ENCODE results near the gene MYO18B.

The MYO18B gene

GRCh38 chr22:25711491-25711890 is 30.5 kb upstream of the MYO18B start:
- DNase-seq (ENCODE audit: low read depth in 2 of 2): no peak

GRCh38 chr22:25712661-25713400 is 29.2 kb upstream of the MYO18B start:
- no peak for DNase-seq (ENCODE audit: low read depth in 2 of 2)

DNA sequence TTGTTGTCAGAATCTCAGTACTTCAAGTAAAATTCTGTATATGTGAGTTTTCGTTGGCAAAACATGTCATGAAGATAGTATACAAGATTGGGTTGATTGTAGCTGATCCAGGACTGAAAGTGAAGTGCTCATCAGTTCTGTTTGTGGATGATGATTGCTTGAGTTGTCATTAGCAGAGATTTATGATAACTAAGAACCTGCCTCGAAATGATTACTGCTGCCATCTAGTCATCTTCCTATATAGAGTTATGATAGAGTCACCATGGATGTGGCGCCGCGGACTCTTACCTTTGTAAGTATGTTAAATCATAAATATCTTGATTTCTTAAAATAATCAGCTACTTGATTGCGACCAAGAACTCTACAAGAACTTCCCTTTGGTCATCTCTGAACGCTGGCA is 27.9 kb upstream of the MYO18B start:
- DNase-seq (ENCODE audit: low read depth in 2 of 2): no peak

- DNase-seq (ENCODE audit: low read depth in 2 of 2): no peak
These were observed 27.2 kb upstream of the MYO18B start for GRCh38 chr22:25714739-25715138.

DNA sequence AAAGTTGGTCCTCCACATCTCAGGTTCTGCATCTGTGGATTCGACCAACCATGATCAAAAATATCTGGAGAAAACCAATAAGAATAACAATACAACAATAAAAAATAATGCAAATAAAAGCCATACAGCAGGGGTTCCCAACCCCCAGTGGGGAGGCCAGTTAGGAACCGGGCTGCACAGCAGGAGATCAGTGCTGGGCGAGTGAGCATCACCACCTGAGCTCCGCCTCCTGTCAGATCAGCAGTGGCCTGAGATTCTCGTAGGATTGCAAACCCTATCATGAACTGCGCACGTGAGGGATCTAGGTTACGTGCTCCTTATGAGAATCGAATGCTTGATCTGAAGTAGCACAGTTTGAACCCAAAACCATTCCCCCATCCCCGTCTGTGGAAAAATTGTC is 25.4 kb upstream of the MYO18B start:
- no peak for DNase-seq (ENCODE audit: low read depth in 2 of 2)

DNA sequence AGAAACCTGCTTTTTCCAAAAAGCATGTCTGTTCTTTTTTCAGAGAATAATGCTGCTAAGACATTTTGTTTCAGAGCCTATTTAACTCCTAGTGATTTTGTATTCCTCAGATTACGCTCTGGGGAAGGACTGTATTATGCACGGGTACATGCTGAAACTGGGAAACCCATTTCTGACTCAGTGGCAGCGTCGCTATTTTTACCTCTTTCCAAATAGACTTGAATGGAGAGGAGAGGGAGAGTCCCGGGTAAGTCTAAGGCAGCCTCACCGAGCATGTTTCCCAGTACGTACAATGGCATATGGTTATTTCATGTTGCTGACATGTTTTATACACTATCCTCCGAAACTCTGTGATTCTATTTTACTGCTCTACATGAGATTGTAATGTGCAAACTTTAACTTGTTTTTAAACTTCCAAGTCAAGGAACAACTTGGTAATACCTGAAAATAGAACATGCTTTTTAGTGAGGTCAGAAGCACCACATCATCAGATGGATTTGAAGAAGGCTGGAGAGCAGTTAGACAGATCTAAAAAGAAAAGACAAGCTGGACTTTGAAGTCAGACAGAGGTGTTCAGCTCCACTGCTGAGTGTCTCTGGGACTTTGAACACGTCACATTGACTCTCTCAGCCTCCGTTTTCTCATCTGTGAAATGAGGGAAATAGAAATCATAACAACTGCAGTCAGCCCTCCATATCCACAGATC is 23.7 kb upstream of the MYO18B start:
- no peak for DNase-seq (ENCODE audit: low read depth in 2 of 2)

- no peak for DNase-seq (ENCODE audit: low read depth in 2 of 2)
These were observed 19.8 kb upstream of the MYO18B start for GRCh38 chr22:25722223-25722622.

- DNase-seq (ENCODE audit: low read depth in 2 of 2): no peak
These were observed 19.4 kb upstream of the MYO18B start for GRCh38 chr22:25722626-25723025.

GRCh38 chr22:25726241-25726640 is 15.7 kb upstream of the MYO18B start:
- DNase-seq (ENCODE audit: low read depth in 2 of 2): no peak

DNA sequence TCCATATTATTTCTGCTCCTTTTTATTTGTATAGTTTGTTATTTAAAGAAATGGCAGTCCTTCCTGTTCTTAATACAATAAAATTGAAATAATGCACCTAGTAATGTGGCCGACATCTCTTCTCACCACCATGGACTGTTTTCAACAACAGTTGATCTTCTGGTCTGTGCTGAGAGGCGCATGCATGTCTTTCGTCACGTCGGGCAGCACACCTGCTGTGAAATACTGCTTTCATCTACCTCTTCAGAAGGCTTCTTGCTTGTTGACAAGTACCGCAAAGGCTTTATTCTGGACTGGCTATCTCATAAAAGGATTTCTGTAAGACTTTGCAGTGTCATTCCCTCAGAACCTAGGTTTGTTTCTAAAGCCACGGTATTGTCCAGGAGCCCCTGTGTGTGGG is 13.9 kb upstream of the MYO18B start:
- DNase-seq (ENCODE audit: low read depth in 2 of 2): no peak

DNA sequence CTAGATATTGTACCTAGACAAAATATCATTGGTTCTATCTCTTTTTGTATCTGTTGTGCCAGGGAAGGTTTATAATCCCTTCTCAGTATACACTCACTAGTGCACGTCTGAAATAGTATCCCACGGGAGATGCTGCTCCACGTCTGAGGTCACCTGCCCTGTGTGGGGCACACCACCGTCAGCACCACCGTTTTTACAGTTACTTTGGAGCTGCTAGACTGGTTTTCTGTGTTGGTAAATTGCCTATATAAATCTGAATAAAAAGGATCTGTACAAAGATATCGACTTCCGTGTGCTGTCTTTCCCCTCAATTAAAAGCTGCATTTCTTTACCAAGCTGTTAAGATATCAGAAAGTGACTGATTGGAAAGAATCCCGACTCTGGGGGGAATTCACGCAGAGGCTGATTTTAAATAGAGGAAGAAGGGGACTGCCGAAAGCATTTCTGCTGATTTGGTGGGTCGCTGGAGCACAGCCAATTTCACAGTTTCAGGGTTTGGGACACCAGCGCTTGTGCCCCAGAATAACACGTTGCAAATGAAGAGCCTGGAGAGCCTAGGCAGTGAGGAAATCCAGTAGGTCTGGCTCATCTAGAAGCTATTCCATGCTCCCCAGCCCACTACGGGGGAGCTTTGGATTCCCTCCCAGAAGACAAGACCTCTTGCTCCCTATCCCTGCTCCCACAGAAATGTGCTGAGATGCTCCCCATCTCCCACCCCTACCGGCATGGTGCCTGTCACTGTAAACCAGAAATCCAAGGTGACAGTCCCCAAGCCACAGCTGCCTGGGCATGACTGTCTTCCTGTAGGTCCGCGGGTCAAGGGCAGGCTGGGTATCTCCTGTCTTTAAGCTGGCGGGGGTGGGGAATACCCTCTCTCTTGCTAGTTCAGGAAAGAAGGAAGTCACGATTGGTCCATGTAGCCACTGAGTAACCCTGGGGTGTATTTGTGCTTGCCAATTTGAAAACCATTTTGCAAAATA is 12.7 kb upstream of the MYO18B start:
- DNase-seq (ENCODE audit: low read depth in 2 of 2): no peak

GRCh38 chr22:25735650-25736049 is 6.3 kb upstream of the MYO18B start:
- no peak for DNase-seq (ENCODE audit: low read depth in 2 of 2)

DNA sequence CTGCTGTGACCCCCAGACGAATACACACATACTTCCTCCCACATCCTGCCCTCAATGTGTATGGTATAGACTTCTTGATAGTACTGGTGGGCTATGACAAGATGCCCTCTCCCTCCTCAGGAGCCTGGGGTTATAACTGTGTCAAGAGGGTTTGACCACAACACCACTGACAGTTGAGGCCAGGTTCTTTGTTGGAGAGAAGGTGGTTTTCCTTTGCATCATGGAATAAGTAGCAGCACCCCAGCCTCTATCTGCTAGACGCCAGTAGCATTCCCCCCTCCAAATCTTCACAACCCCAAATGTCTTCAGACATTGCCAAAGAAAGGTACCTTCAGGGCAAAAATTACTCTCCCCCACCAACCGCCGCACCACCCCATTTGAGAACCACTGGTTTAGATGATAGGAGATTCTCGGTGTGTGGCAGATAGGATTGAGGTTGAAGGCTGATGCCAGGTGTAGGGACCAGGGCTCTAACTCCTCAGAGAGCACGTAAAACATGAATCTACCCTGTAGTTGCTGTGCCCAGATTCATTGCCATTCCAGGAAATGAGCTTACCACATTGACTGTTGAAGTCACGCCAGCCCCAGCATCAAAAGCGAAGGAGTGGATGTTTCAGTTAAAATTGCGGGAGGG is 5.5 kb upstream of the MYO18B start:
- peak; percentile 12 to 25 for DNase-seq (ENCODE audit: low read depth in 2 of 2)

DNA sequence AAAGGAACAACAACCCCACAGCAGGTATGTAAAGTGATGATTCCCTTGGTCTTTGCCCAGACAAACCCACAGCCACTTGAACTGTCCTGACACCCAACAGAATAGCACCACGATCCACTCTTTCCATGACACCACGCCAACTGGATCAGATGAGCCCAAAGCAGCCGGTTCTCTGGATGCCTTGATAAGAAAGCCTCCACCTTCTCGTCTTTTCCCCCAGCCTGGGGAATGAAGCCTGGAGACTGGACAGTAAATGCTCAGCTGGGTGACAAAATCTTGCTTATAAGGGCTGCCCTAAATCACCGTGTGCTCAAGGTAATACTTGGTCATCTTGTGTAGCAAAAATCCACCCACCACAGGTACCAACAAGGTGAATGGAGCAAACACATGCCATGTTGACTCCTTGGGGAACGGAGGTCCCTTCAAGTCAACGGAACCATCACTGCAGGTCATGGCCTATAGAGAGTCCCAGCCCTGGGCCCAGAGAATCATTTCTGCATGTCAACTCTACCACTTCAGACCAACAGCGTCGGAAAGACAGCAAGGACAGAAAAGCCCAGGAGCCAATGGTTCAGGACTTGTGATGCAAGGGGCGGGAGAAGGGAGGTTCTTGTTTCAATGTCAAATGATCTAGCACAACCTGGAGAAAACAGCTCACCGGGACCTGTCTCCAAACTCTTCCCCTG is 2.2 kb upstream of the MYO18B start:
- DNase-seq (ENCODE audit: low read depth in 2 of 2): no peak

- DNase-seq (ENCODE audit: low read depth in 2 of 2): no peak
These were observed 1.1 kb downstream of the MYO18B start for GRCh38 chr22:25742918-25743708.

GRCh38 chr22:25744694-25745093 is 2.7 kb downstream of the MYO18B start:
- DNase-seq (ENCODE audit: low read depth in 2 of 2): no peak

DNA sequence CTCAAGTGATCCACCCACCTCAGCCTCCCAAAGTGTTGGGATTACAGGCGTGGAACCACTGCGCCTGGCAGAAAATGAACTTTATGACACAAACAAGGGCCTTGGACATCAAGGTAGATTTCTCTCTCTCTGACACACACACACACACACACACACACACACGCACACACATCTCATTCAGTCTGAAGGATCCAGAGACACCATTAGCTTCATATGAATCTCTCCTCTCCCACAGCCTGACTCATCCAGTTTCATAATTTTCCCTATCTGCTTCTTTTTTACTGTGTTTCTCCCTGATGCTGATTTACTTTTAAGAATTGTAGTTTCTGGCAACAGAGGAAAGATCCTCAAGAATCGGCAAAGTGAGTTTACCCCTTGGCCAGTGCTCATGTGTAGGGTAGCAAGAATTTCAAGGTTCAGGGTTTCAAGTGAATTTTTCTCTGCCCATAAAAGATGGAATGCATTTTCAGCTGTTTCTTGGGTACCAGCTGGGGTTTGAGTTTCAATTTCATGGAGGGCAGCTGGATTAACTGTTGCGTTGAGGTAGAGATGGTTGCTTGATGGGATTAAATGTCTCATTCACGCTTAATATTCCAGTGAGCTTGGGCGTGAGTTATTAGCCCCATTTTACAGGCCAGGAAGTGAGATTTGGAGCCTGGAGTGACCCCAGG is 3.5 kb downstream of the MYO18B start:
- no peak for DNase-seq (ENCODE audit: low read depth in 2 of 2)

DNA sequence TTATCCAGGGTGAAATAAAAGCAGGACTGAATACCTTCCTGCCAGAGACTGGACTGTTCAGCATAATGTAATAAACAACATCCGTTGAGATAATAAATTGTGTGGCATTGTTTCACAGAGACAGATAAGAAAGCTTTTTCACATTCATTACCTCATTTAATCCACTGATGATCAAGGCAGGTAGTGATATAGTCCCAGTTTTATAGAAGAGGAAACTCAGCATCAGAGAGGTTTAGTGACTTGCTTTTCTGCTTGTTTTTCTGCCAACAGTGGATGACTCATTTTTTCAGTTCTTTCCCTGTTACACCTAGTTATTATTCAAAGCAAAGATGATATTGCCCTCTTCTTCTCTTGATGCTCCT is 4.0 kb downstream of the MYO18B start:
- no peak for DNase-seq (ENCODE audit: low read depth in 2 of 2)

DNA sequence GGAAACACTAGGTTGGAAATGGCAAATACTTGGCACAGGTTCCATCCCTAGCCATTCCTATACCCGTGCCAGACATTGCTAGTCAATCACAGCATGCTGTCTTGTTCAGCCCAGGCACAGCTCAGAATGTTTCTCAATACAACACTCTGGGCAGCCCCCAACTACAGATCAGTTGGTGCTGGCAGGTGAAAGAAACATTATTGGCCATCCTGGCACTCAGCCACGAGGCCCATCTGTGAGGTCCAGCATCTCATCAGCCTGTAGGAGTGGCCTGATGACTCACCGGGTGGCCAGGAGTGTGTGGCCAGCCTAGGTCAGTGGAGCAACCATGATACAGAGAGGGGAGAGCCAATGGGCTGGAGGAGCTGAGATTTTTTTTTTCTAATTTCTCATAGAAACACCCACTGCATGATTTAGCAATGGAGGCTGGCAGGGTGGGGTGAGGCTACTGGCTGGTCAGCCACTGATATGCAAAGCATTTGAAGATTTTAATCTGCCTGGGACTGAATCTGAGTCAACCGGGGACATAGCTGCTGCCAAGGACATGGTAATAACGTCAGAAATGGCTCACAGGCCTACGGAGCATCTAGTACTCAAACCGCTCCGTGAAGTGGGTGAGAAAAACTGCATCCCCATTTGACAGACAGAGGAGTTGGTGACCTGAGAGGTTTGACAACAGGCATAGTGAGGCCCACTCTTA is 5.4 kb downstream of the MYO18B start:
- no peak for DNase-seq (ENCODE audit: low read depth in 2 of 2)
